Measurements from ENCODE around the gene LRRC8D.
"Not testable (repeated sequence)": the region's sequence is repeated elsewhere in the genome, so short reads cannot be mapped to it uniquely, and the experiment has no call there.

The LRRC8D gene

GRCh38 chr1:89820422-89821321, at the start of gene LRRC8D:
Gene LRRC8D (plus strand): TSS chr1:89821032. CDS start chr1:89933069, 112,037 bp downstream.
- peak within 1 kb of the TSS; percentile 89 for H2AFZ ChIP-seq
- no peaks in the 10 kb centered on the region for H3K79me2 ChIP-seq
- no peaks in the 10 kb centered on the region for H3K9me3 ChIP-seq (ENCODE audit: control insufficient read depth, low read length)
- peak within 1 kb of the TSS; percentile 46 for H3K9ac ChIP-seq
- no peaks in the 10 kb centered on the region for H3K27me3 ChIP-seq (ENCODE audit: control insufficient read depth, insufficient read depth, low read length)
- H3K4me1 ChIP-seq = peaks cover 5% of the 10 kb centered on the region
- peak within 1 kb of the TSS; percentile 67 for H3K27ac ChIP-seq
- H3K36me3 ChIP-seq (ENCODE audit: control insufficient read depth, insufficient read depth, low read length) = no peaks in the 10 kb centered on the region
- TF ChIP-seq CTCF (IDR thresholded peaks at IDR 0.05) = no peak
- peak within 1 kb of the TSS; percentile 91 for H3K4me2 ChIP-seq (ENCODE audit: low read length)
- H3K4me3 ChIP-seq (ENCODE audit: low read depth, low read length) = peak within 1 kb of the TSS; percentile 75

GRCh38 chr1:89771991-89772560, 48.8 kb upstream of the LRRC8D start:
- Histone ChIP-seq H3K4me1 (no peaks in the 10 kb centered on the region), H3K79me2 (no peaks in the 10 kb centered on the region), H3K9me3 (ENCODE audit: control insufficient read depth, low read length) (no peaks in the 10 kb centered on the region), H2AFZ (no peak overlapping the region), H3K4me2 (ENCODE audit: low read length) (no peak overlapping the region), H3K9ac (no peak overlapping the region), H3K4me3 (ENCODE audit: low read depth, low read length) (no peak overlapping the region), H3K36me3 (ENCODE audit: control insufficient read depth, insufficient read depth, low read length) (no peaks in the 10 kb centered on the region), H3K27ac (no peak overlapping the region), H3K27me3 (ENCODE audit: control insufficient read depth, insufficient read depth, low read length) (no peaks in the 10 kb centered on the region)
- TF ChIP-seq CTCF (IDR thresholded peaks at IDR 0.05) = no peak

GRCh38 chr1:89776104-89776503, 44.7 kb upstream of the LRRC8D start:
- H3K4me2 ChIP-seq (ENCODE audit: low read length) = not testable (repeated sequence)

GRCh38 chr1:89777271-89777670, 43.6 kb upstream of the LRRC8D start:
- H3K27ac ChIP-seq; H3K9ac ChIP-seq; H3K9me3 ChIP-seq (ENCODE audit: control insufficient read depth, low read length); H3K79me2 ChIP-seq; H3K4me3 ChIP-seq (ENCODE audit: low read depth, low read length); H3K36me3 ChIP-seq (ENCODE audit: control insufficient read depth, insufficient read depth, low read length); H3K27me3 ChIP-seq (ENCODE audit: control insufficient read depth, insufficient read depth, low read length); H3K4me1 ChIP-seq; H3K4me2 ChIP-seq (ENCODE audit: low read length); H2AFZ ChIP-seq: not testable (repeated sequence)

More at GRCh38 chr1:89776104-89776503, 44.7 kb upstream of the LRRC8D start:
- H3K9ac ChIP-seq; H3K4me1 ChIP-seq; H3K9me3 ChIP-seq (ENCODE audit: control insufficient read depth, low read length); H3K27ac ChIP-seq; H2AFZ ChIP-seq; H3K79me2 ChIP-seq; H3K36me3 ChIP-seq (ENCODE audit: control insufficient read depth, insufficient read depth, low read length); H3K4me3 ChIP-seq (ENCODE audit: low read depth, low read length); H3K27me3 ChIP-seq (ENCODE audit: control insufficient read depth, insufficient read depth, low read length): not testable (repeated sequence)

GRCh38 chr1:89779151-89779940, 41.5 kb upstream of the LRRC8D start:
- no peaks in the 10 kb centered on the region for H3K36me3 ChIP-seq (ENCODE audit: control insufficient read depth, insufficient read depth, low read length)
- no peak overlapping the region for H3K4me3 ChIP-seq (ENCODE audit: low read depth, low read length)
- no peaks in the 10 kb centered on the region for H3K4me1 ChIP-seq
- H3K27ac ChIP-seq = no peak overlapping the region
- TF ChIP-seq CTCF (IDR thresholded peaks at IDR 0.05) = no peak
- no peak overlapping the region for H2AFZ ChIP-seq
- H3K79me2 ChIP-seq = no peaks in the 10 kb centered on the region
- H3K27me3 ChIP-seq (ENCODE audit: control insufficient read depth, insufficient read depth, low read length) = no peaks in the 10 kb centered on the region
- H3K9ac ChIP-seq = no peak overlapping the region
- H3K4me2 ChIP-seq (ENCODE audit: low read length) = no peak overlapping the region
- no peaks in the 10 kb centered on the region for H3K9me3 ChIP-seq (ENCODE audit: control insufficient read depth, low read length)

Data from parathyroid adenoma (tissue), 2 donors.